ENCODE measurements around the gene ZNF282. TPM values are rescaled to one million over a fixed set of nuclear protein-coding genes. Genes with fewer than 3 reads are reported as not detected.

ZNF282 gene
- total and polyA plus RNA-seq, 9 of the 15 experiments (the other 6 are each of a cell fraction or from before 2014, with no cell fraction given) = 0.76 to 58.6 (median 17.4) TPM

DNA sequence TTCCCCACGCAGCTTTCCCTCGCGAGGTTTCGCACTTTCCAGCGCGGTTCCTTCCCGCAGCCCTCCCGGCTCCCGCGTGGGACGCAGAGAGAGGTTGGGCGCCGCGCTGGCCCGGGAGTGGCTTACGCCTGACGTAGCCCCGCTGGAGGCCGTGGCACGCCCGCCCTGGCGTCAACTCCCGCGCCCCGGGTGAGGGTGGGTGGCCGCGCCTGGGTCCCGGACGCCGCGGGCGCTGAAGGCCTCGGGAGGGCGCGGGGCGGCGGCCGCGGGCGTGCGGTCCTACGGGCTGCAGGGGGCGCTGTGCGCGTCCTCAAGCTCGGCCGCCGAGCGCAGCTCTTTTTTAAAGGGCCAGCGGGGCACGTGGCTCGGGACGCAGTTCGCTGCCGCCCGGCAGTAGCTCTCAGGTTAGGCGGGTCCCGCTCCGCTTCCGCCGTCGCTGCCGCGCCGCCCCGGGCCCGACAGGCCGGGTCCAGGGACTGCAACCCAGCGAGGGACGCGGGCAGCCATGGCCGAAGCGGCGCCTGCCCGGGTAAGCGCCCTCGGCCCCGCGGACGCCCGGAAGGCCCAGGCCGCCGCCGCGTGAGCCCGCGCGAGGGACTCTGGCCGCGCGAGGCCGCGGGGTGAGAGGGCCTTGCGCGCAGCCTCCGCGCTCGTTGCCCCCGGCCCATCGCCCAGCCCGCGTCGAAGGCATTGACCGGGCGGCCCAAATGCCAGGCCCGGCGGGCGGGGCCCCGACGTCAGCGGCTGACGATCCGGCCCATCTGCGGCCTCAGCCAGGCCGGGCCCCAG, 66.7 kb downstream of the ZNF282 start, which contains the start of gene ZNF783 (continued):
- TF ChIP-seq, protein P1, sequence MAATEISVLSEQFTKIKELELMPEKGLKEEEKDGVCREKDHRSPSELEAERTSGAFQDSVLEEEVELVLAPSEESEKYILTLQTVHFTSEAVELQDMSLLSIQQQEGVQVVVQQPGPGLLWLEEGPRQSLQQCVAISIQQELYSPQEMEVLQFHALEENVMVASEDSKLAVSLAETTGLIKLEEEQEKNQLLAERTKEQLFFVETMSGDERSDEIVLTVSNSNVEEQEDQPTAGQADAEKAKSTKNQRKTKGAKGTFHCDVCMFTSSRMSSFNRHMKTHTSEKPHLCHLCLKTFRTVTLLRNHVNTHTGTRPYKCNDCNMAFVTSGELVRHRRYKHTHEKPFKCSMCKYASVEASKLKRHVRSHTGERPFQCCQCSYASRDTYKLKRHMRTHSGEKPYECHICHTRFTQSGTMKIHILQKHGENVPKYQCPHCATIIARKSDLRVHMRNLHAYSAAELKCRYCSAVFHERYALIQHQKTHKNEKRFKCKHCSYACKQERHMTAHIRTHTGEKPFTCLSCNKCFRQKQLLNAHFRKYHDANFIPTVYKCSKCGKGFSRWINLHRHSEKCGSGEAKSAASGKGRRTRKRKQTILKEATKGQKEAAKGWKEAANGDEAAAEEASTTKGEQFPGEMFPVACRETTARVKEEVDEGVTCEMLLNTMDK (IDR thresholded peaks at IDR 0.05; ENCODE audit: borderline replicate concordance, insufficient read depth, low read depth, low read length, poor library complexity, severe bottlenecking) = peak; percentile 81
- TF ChIP-seq, protein P2, sequence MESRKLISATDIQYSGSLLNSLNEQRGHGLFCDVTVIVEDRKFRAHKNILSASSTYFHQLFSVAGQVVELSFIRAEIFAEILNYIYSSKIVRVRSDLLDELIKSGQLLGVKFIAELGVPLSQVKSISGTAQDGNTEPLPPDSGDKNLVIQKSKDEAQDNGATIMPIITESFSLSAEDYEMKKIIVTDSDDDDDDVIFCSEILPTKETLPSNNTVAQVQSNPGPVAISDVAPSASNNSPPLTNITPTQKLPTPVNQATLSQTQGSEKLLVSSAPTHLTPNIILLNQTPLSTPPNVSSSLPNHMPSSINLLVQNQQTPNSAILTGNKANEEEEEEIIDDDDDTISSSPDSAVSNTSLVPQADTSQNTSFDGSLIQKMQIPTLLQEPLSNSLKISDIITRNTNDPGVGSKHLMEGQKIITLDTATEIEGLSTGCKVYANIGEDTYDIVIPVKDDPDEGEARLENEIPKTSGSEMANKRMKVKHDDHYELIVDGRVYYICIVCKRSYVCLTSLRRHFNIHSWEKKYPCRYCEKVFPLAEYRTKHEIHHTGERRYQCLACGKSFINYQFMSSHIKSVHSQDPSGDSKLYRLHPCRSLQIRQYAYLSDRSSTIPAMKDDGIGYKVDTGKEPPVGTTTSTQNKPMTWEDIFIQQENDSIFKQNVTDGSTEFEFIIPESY (CRISPR knock-in tag; IDR thresholded peaks at IDR 0.05) = peak; percentile 93
- TF ChIP-seq ZZZ3 (IDR thresholded peaks at IDR 0.05) = no peak
- TF ChIP-seq, protein P3, sequence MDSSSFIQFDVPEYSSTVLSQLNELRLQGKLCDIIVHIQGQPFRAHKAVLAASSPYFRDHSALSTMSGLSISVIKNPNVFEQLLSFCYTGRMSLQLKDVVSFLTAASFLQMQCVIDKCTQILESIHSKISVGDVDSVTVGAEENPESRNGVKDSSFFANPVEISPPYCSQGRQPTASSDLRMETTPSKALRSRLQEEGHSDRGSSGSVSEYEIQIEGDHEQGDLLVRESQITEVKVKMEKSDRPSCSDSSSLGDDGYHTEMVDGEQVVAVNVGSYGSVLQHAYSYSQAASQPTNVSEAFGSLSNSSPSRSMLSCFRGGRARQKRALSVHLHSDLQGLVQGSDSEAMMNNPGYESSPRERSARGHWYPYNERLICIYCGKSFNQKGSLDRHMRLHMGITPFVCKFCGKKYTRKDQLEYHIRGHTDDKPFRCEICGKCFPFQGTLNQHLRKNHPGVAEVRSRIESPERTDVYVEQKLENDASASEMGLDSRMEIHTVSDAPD (CRISPR knock-in tag; IDR thresholded peaks at IDR 0.05) = no peak
- TF ChIP-seq YBX1 (IDR thresholded peaks at IDR 0.05) = no peak
- TF ChIP-seq PHB (CRISPR knock-in tag; IDR thresholded peaks at IDR 0.05) = no peak
- no peak for TF ChIP-seq IFI16 (CRISPR knock-in tag; IDR thresholded peaks at IDR 0.05)
- no peak for TF ChIP-seq EP300 (IDR thresholded peaks at IDR 0.05; ENCODE audit: low read length)
- no peak for TF ChIP-seq ILK (tag; IDR thresholded peaks at IDR 0.05; ENCODE audit: borderline replicate concordance, low read depth)
- TF ChIP-seq ZNF134 (CRISPR knock-in tag; conservative IDR thresholded peaks at IDR 0.05) = no peak
- no peak for TF ChIP-seq MIER1 (IDR thresholded peaks at IDR 0.05; ENCODE audit: low read depth)
- TF ChIP-seq RBM25 (IDR thresholded peaks at IDR 0.05; ENCODE audit: low read depth, low read length, severe bottlenecking) = no peak
- TF ChIP-seq, protein P4, sequence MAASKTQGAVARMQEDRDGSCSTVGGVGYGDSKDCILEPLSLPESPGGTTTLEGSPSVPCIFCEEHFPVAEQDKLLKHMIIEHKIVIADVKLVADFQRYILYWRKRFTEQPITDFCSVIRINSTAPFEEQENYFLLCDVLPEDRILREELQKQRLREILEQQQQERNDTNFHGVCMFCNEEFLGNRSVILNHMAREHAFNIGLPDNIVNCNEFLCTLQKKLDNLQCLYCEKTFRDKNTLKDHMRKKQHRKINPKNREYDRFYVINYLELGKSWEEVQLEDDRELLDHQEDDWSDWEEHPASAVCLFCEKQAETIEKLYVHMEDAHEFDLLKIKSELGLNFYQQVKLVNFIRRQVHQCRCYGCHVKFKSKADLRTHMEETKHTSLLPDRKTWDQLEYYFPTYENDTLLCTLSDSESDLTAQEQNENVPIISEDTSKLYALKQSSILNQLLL (CRISPR knock-in tag; IDR thresholded peaks at IDR 0.05; ENCODE audit: borderline replicate concordance) = no peak
- no peak for TF ChIP-seq STAT5A (IDR thresholded peaks at IDR 0.05; ENCODE audit: borderline replicate concordance, low read length)
- TF ChIP-seq GABPB1 (CRISPR knock-in tag; IDR thresholded peaks at IDR 0.05) = peak; percentile 19; the same call in 1 of the 2 replicates
- TF ChIP-seq CCAR2 (IDR thresholded peaks at IDR 0.05; ENCODE audit: low read depth, low read length) = no peak
- TF ChIP-seq NUFIP1 (IDR thresholded peaks at IDR 0.05; ENCODE audit: partially characterized antibody) = no peak
- TF ChIP-seq FOSL1 (tag; conservative IDR thresholded peaks at IDR 0.05) = no peak
- TF ChIP-seq ZNF174 (CRISPR knock-in tag; IDR thresholded peaks at IDR 0.05) = no peak
